OCI-LY3 (cell line): ENCODE measurements around the gene TUBB4B.

Source experiments
- H2AFZ ChIP-seq: fragments of 200-600, 300-600 bp; shearing (Covaris generic); 2 replicates; pipeline ENCODE4 v1.6.0; 2014; ENCODE audit warnings: antibody characterized with exemption, low read depth, low read length
- H3K27ac ChIP-seq: fragments of 200-600, 300-600 bp; sonication (generic); 2 replicates; pipeline ENCODE4 v1.5.1; 2014; ENCODE audit warnings: mild to moderate bottlenecking, low read length, moderate library complexity, mixed read lengths
- H3K27me3 ChIP-seq: fragments of 200-600, 300-600 bp; sonication (generic); 2 replicates; pipeline ENCODE4 v1.6.1; 2014; ENCODE audit warnings: low read depth, low read length, mixed read lengths
- H3K36me3 ChIP-seq: fragments of 200-600, 300-600 bp; sonication (generic); replicated peaks from 2 replicates; pipeline ENCODE3; 2014; ENCODE audit warnings: low read depth, low read length, mixed read lengths
- H3K4me1 ChIP-seq: fragments of 300-600, 200-600 bp; sonication (generic); 2 replicates; pipeline ENCODE4 v1.6.1; 2014; ENCODE audit warnings: low read length, mixed read lengths
- H3K4me2 ChIP-seq: fragments of 200-600, 300-600 bp; sonication (generic); 2 replicates; pipeline ENCODE4 v1.6.1; 2014; ENCODE audit warnings: low read length, mixed read lengths
- H3K4me3 ChIP-seq: fragments of 300-600, 200-600 bp; sonication (generic); 2 replicates; pipeline ENCODE4 v1.5.1; 2014; ENCODE audit warnings: antibody characterized with exemption, mild to moderate bottlenecking, low read length, moderate library complexity
- H3K79me2 ChIP-seq: fragments of 300-600, 200-600 bp; shearing (Covaris generic); 2 replicates; pipeline ENCODE4 v1.6.1; 2014; ENCODE audit warnings: mild to moderate bottlenecking, low read length, mixed read lengths
- H3K9ac ChIP-seq: fragments of 300-600, 200-600 bp; shearing (Covaris generic); 2 replicates; pipeline ENCODE4 v1.6.0; 2014; ENCODE audit warnings: mild to moderate bottlenecking, low read length, moderate library complexity
- H3K9me3 ChIP-seq: fragments of 200-600, 300-600 bp; shearing (Covaris generic); 2 replicates; pipeline ENCODE4 v1.6.1; 2014; ENCODE audit warnings: low read length, mixed read lengths; ENCODE audit not compliant: insufficient read depth
- H4K20me1 ChIP-seq: fragments of 200-600, 300-600 bp; sonication (generic); 2 replicates; pipeline ENCODE4 v1.6.1; 2016; ENCODE audit warnings: low read length, mixed read lengths; ENCODE audit not compliant: insufficient read depth
- CTCF ChIP-seq: fragments of 200-600, 300-600 bp; sonication (generic); IDR thresholded peaks from 2 replicates; pipeline ENCODE4 v1.5.1; 2014; ENCODE audit warnings: antibody characterized with exemption, low read length, low read depth
- EZH2phosphoT487 ChIP-seq: fragments of 200-600 bp; shearing (Covaris generic); IDR thresholded peaks from 2 replicates; pipeline ENCODE4 v1.6.1; 2018; ENCODE audit warnings: antibody characterized with exemption, mixed run types, low read depth

The TUBB4B gene

GRCh38 chr9:137278721-137279711, 37.9 kb downstream of the TUBB4B start:
- TF ChIP-seq CTCF (no peak), EZH2phosphoT487 (no peak)
- Histone ChIP-seq H3K27ac (no peak overlapping the region), H3K27me3 (no peaks in the 10 kb centered on the region), H3K4me2 (no peak overlapping the region), H3K4me1 (peaks cover 28% of the 10 kb centered on the region), H4K20me1 (no peaks in the 10 kb centered on the region), H3K4me3 (peak overlapping the region; percentile 81), H3K36me3 (peaks cover 15% of the 10 kb centered on the region), H3K9ac (no peak overlapping the region), H2AFZ (no peak overlapping the region), H3K9me3 (no peaks in the 10 kb centered on the region), H3K79me2 (no peaks in the 10 kb centered on the region)

GRCh38 chr9:137279741-137280473, 38.8 kb downstream of the TUBB4B start:
- H4K20me1 ChIP-seq: no peaks in the 10 kb centered on the region
- no peaks in the 10 kb centered on the region for H3K9me3 ChIP-seq
- no peak overlapping the region for H3K4me3 ChIP-seq
- peaks cover 15% of the 10 kb centered on the region for H3K36me3 ChIP-seq
- no peak for TF ChIP-seq EZH2phosphoT487
- TF ChIP-seq CTCF: no peak
- no peak overlapping the region for H2AFZ ChIP-seq
- peaks cover 25% of the 10 kb centered on the region for H3K4me1 ChIP-seq
- no peaks in the 10 kb centered on the region for H3K27me3 ChIP-seq
- H3K9ac ChIP-seq: no peak overlapping the region
- no peak overlapping the region for H3K4me2 ChIP-seq
- no peak overlapping the region for H3K27ac ChIP-seq
- no peaks in the 10 kb centered on the region for H3K79me2 ChIP-seq

GRCh38 chr9:137280474-137281344, 39.6 kb downstream of the TUBB4B start:
- H3K9me3 ChIP-seq: no peaks in the 10 kb centered on the region
- no peaks in the 10 kb centered on the region for H3K79me2 ChIP-seq
- H3K36me3 ChIP-seq: peaks cover 15% of the 10 kb centered on the region
- H4K20me1 ChIP-seq: no peaks in the 10 kb centered on the region
- no peak overlapping the region for H3K9ac ChIP-seq
- no peak overlapping the region for H2AFZ ChIP-seq
- H3K4me1 ChIP-seq: peaks cover 18% of the 10 kb centered on the region
- H3K4me3 ChIP-seq: no peak overlapping the region
- TF ChIP-seq EZH2phosphoT487 (no peak), CTCF (no peak)
- H3K4me2 ChIP-seq: no peak overlapping the region
- no peaks in the 10 kb centered on the region for H3K27me3 ChIP-seq
- H3K27ac ChIP-seq: no peak overlapping the region
